ENCODE measurements around the gene TNFRSF14.
"Not testable (repeated sequence)": the region's sequence is repeated elsewhere in the genome, so short reads cannot be mapped to it uniquely, and the experiment has no call there.

The TNFRSF14 gene

GRCh38 chr1:2553076-2553475 is 3.1 kb upstream of the TNFRSF14 start:
- not testable (repeated sequence) for DNase-seq (ENCODE audit: low read depth in 2 of 2)

GRCh38 chr1:2553871-2554620 is 2.1 kb upstream of the TNFRSF14 start:
- no peak for DNase-seq (ENCODE audit: low read depth in 2 of 2)

GRCh38 chr1:2554621-2555387 is 1.4 kb upstream of the TNFRSF14 start:
- DNase-seq (ENCODE audit: low read depth in 2 of 2), result no peak

GRCh38 chr1:2555634-2556276 is 416 bp upstream of the TNFRSF14 start:
- DNase-seq (ENCODE audit: low read depth in 2 of 2), result no peak

GRCh38 chr1:2556678-2557481 is 709 bp downstream of the TNFRSF14 start:
- DNase-seq (ENCODE audit: low read depth in 2 of 2), result no peak

GRCh38 chr1:2557482-2558400 is 1.6 kb downstream of the TNFRSF14 start:
- DNase-seq (ENCODE audit: low read depth in 2 of 2), result no peak

- DNase-seq (ENCODE audit: low read depth in 2 of 2), result no peak
These were observed 2.2 kb downstream of the TNFRSF14 start for GRCh38 chr1:2558420-2558819.

GRCh38 chr1:2558861-2559260 is 2.7 kb downstream of the TNFRSF14 start:
- no peak for DNase-seq (ENCODE audit: low read depth in 2 of 2)

GRCh38 chr1:2559509-2560298 is 3.5 kb downstream of the TNFRSF14 start:
- no peak for DNase-seq (ENCODE audit: low read depth in 2 of 2)

GRCh38 chr1:2560299-2561073 is 4.3 kb downstream of the TNFRSF14 start:
- no peak for DNase-seq (ENCODE audit: low read depth in 2 of 2)

GRCh38 chr1:2561446-2561845 is 5.3 kb downstream of the TNFRSF14 start:
- DNase-seq (ENCODE audit: low read depth in 2 of 2), result no peak

GRCh38 chr1:2561898-2562895 is 6.0 kb downstream of the TNFRSF14 start:
- no peak for DNase-seq (ENCODE audit: low read depth in 2 of 2)

GRCh38 chr1:2563205-2563604 is 7.0 kb downstream of the TNFRSF14 start:
- DNase-seq (ENCODE audit: low read depth in 2 of 2), result no peak

- no peak for DNase-seq (ENCODE audit: low read depth in 2 of 2)
These were observed 8.0 kb downstream of the TNFRSF14 start for GRCh38 chr1:2564006-2564814.

GRCh38 chr1:2564815-2565374 is 8.7 kb downstream of the TNFRSF14 start:
- DNase-seq (ENCODE audit: low read depth in 2 of 2), result no peak
